ENCODE measurements around the gene ATF6B. TPM values are rescaled to one million over a fixed set of nuclear protein-coding genes. Genes with fewer than 3 reads are reported as not detected.

ATF6B gene
- total and polyA plus RNA-seq, 7 donors, result 13.0 to 35.2 (median 19.2) TPM

GRCh38 chr6:32175711-32176475 is 47.8 kb upstream of the ATF6B start, which contains the start of gene AGPAT1:
Gene AGPAT1 (minus strand): TSS chr6:32176084. CDS start chr6:32171496, 4,588 bp downstream.
- peak; percentile 69 to 80 (median 72) for ATAC-seq
- H3K27ac ChIP-seq, result peak within 1 kb of the TSS; percentile 87
- H3K36me3 ChIP-seq (ENCODE audit: insufficient read depth in 1 of 2, low read depth in 1 of 2), result peaks cover 0 to 17% of the 10 kb centered on the region in 2 donors
- H3K9me3 ChIP-seq, result no peaks in the 10 kb centered on the region
- TF ChIP-seq CTCF (IDR thresholded peaks at IDR 0.05), result no peak
- peak within 1 kb of the TSS; percentile 92 for H3K4me3 ChIP-seq
- peaks cover 30% of the 10 kb centered on the region for H3K4me1 ChIP-seq
- WGBS, 3 donors, result 1% methylated on average over 14 to 27 of the region's 27 CpGs
- peak; percentile 97 to 98 for DNase-seq
- intact Hi-C loops (cut with DNase I), result loop anchor here (2.0 to 5.0 kb wide), 2 partner anchors 47 to 49 kb away; partner anchors contain the start of gene ATF6B (in 2 of the 2)
- H3K27me3 ChIP-seq (ENCODE audit: insufficient read depth in 3 of 3, low read length in 2 of 3), result no peaks in the 10 kb centered on the region

- Histone ChIP-seq H3K36me3 (ENCODE audit: insufficient read depth in 1 of 2, low read depth in 1 of 2) (peaks cover 0 to 17% of the 10 kb centered on the region in 2 donors), H3K4me1 (peaks cover 30% of the 10 kb centered on the region), H3K27ac (peak overlapping the region; percentile 87), H3K27me3 (ENCODE audit: insufficient read depth in 3 of 3, low read length in 2 of 3) (no peaks in the 10 kb centered on the region), H3K4me3 (peak overlapping the region; percentile 92), H3K9me3 (no peaks in the 10 kb centered on the region)
- DNase-seq, result no peak
- intact Hi-C loops (cut with DNase I), result loop anchor here in 1 of 2 donors (5.0 kb wide), 1 partner anchor 48 kb away; the partner anchor contains the start of gene ATF6B
- TF ChIP-seq CTCF (IDR thresholded peaks at IDR 0.05), result no peak
- no peak for ATAC-seq
- WGBS, 3 donors, result 6 to 17% (median 9%) methylated on average over 2 of the region's 2 CpGs
These were observed 47.3 kb upstream of the ATF6B start for GRCh38 chr6:32175322-32175710.

- H3K9me3 ChIP-seq, result no peaks in the 10 kb centered on the region
- TF ChIP-seq CTCF (IDR thresholded peaks at IDR 0.05), result no peak
- H3K27me3 ChIP-seq (ENCODE audit: insufficient read depth in 3 of 3, low read length in 2 of 3), result no peaks in the 10 kb centered on the region
- peaks cover 25% of the 10 kb centered on the region for H3K4me1 ChIP-seq
- DNase-seq, result no peak
- H3K4me3 ChIP-seq, result peak overlapping the region; percentile 92
- 74 to 85% (median 77%) methylated on average over 1 of the region's 1 CpG for WGBS, 3 donors
- no peak overlapping the region for H3K27ac ChIP-seq
- intact Hi-C loops (cut with DNase I), result no loop called here
- no peak for ATAC-seq
- peaks cover 0 to 18% of the 10 kb centered on the region in 2 donors for H3K36me3 ChIP-seq (ENCODE audit: insufficient read depth in 1 of 2, low read depth in 1 of 2)
These were observed 46.4 kb upstream of the ATF6B start for GRCh38 chr6:32174416-32174815.

GRCh38 chr6:32173051-32173727 is 45.1 kb upstream of the ATF6B start:
- 77 to 81% (median 79%) methylated on average over 4 of the region's 4 CpGs for WGBS, 3 donors
- H3K27ac ChIP-seq, result no peak overlapping the region
- DNase-seq (no peak), ATAC-seq (no peak)
- no peak for TF ChIP-seq CTCF (IDR thresholded peaks at IDR 0.05)
- intact Hi-C loops (cut with DNase I), result no loop called here
- peaks cover 0 to 29% of the 10 kb centered on the region in 2 donors for H3K36me3 ChIP-seq (ENCODE audit: insufficient read depth in 1 of 2, low read depth in 1 of 2)
- H3K4me3 ChIP-seq, result no peak overlapping the region
- no peaks in the 10 kb centered on the region for H3K27me3 ChIP-seq (ENCODE audit: insufficient read depth in 3 of 3, low read length in 2 of 3)
- peaks cover 20% of the 10 kb centered on the region for H3K4me1 ChIP-seq
- H3K9me3 ChIP-seq, result no peaks in the 10 kb centered on the region

All from psoas muscle (tissue), 8 donors.